K562 (cell line): Measurements from ENCODE around the gene IMPA2. TPM values are rescaled to one million over a fixed set of nuclear protein-coding genes. Genes with fewer than 3 reads are reported as not detected.

Experiments
- ATAC-seq: fragments of 200-7000 bp; cut with Tn5 transposase; 3 replicates; pipeline ENCODE4 v1.9.1; 2020; ENCODE audit warnings: moderate library complexity
- BruUV-seq: library from RNA; stranded (reverse); fragments of 400-500 nt; replicated peaks from 2 replicates; lab custom pipeline; 2021; lab: Mats Ljungman, UMichigan
- CTCF ChIA-PET: fragments of 300-600 bp; formaldehyde crosslinking; extraction: SDS; loops from one replicate; lab custom pipeline; 2021; ENCODE audit warnings: low intra/inter-chr PET ratio; lab: Yijun Ruan, JAX
- POLR2A ChIA-PET: fragments of 300-600, 350-650 bp; sonication (Branson Sonifier 250); formaldehyde crosslinking; extraction: SDS; loops from one replicate; lab custom pipeline; 2021; ENCODE audit warnings: antibody characterized with exemption, inconsistent platforms; lab: Yijun Ruan, JAX
- DNase-seq, 4 experiments: peaks; one replicate each; pipeline versions ENCODE4 v3.0.0 to v3.0.0-alpha.2; 2011 to 2018; ENCODE audit warnings: low spot score in 3 of 4, mixed read lengths in 3 of 4; ENCODE audit errors: extremely low read depth in 1 of 4
- FAIRE-seq: peaks from 2 replicates; lab custom pipeline; 2011; peaks lifted over from hg19 to GRCh38; lab: Jason Lieb, UNC
- H2AFZ ChIP-seq: 2 replicates; pipeline ENCODE4 v1.6.0; 2011; ENCODE audit warnings: low read depth, low read length, control low read depth, inconsistent platforms
- H3K27ac ChIP-seq: fragments of 200-600 bp; 3 replicates; pipeline ENCODE4 v1.8.0; 2011; ENCODE audit warnings: low read depth, mild to moderate bottlenecking, control low read depth, inconsistent platforms, low read length, moderate library complexity, mixed read lengths; ENCODE audit errors: extremely low read depth
- H3K27me3 ChIP-seq, 2 experiments: fragments of 300-600 bp in 1 of 2; 2 replicates in 1 of 2; 3 replicates in 1 of 2; pipeline versions ENCODE4 v1.6.0 to v1.8.0; 2011; ENCODE audit warnings: inconsistent platforms in 2 of 2, low read length in 2 of 2, mild to moderate bottlenecking in 1 of 2, mixed read lengths in 1 of 2, moderate library complexity in 1 of 2; ENCODE audit not compliant: control insufficient read depth in 2 of 2, insufficient read depth in 2 of 2
- H3K36me3 ChIP-seq: fragments of 300-600 bp; 3 replicates; pipeline ENCODE4 v1.8.0; 2011; ENCODE audit warnings: mild to moderate bottlenecking, low read length, inconsistent platforms; ENCODE audit not compliant: control insufficient read depth, insufficient read depth
- H3K4me1 ChIP-seq, 2 experiments: fragments of 200-600 bp in 1 of 2; replicated peaks in 1 of 2; 2 replicates in 1 of 2; 3 replicates in 1 of 2; pipeline versions ENCODE4 v1.5.1 to v1.8.0; 2011; ENCODE audit warnings: inconsistent platforms in 2 of 2, low read length in 2 of 2, mild to moderate bottlenecking in 1 of 2, mixed read lengths in 1 of 2, moderate library complexity in 1 of 2; ENCODE audit not compliant: control insufficient read depth in 2 of 2, insufficient read depth in 2 of 2
- H3K4me2 ChIP-seq: 2 replicates; pipeline ENCODE4 v1.6.1; 2011; ENCODE audit warnings: low read length, control low read depth, inconsistent platforms, mixed read lengths; ENCODE audit not compliant: insufficient read depth
- H3K4me3 ChIP-seq: fragments of 200-600 bp; sonication (generic), shearing (Covaris generic); 2 replicates; pipeline ENCODE4 v1.5.1; 2016; ENCODE audit warnings: control low read depth, inconsistent platforms
- H3K79me2 ChIP-seq: fragments of 200-600 bp; 3 replicates; pipeline ENCODE4 v1.8.0; 2011; ENCODE audit warnings: low read length, inconsistent platforms; ENCODE audit not compliant: control insufficient read depth, insufficient read depth
- H3K9ac ChIP-seq, 2 experiments: 2 replicates each; pipeline versions ENCODE4 v1.6.0 to v1.6.1; 2011; ENCODE audit warnings: low read depth in 2 of 2, low read length in 2 of 2, control low read depth in 1 of 2, inconsistent platforms in 1 of 2, mild to moderate bottlenecking in 1 of 2, mixed read lengths in 1 of 2; ENCODE audit not compliant: insufficient read depth in 1 of 2
- H3K9me1 ChIP-seq: one replicate; pipeline ENCODE4 v1.6.0; 2011; ENCODE audit warnings: inconsistent platforms, mild to moderate bottlenecking, low read length, moderate library complexity; ENCODE audit not compliant: control insufficient read depth, insufficient read depth
- H3K9me3 ChIP-seq: replicated peaks from 2 replicates; pipeline ENCODE4 v1.5.1; 2011; ENCODE audit warnings: low read depth, low read length, inconsistent platforms; ENCODE audit not compliant: control insufficient read depth, insufficient read depth
- H4K20me1 ChIP-seq: replicated peaks from 2 replicates; pipeline ENCODE4 v1.6.1; 2011; ENCODE audit warnings: low read length, inconsistent platforms, mixed read lengths; ENCODE audit not compliant: control insufficient read depth, insufficient read depth
- ARID2 ChIP-seq: fragments of 450-650 bp; IDR thresholded peaks from 2 replicates; pipeline ENCODE4 v1.6.1; 2017; ENCODE audit warnings: antibody characterized with exemption, mild to moderate bottlenecking
- CSDE1 ChIP-seq, 2 experiments: fragments of 450-650 bp; IDR thresholded peaks; 2 replicates each; pipeline ENCODE4 v1.6.1; 2016; ENCODE audit warnings: mild to moderate bottlenecking in 1 of 2
- FOS ChIP-seq: IDR thresholded peaks from 3 replicates; pipeline ENCODE4 v1.6.1; 2011; ENCODE audit not compliant: insufficient read length; ENCODE audit errors: extremely low read depth
- IRF2 ChIP-seq: sonication (generic); formaldehyde crosslinking; IDR thresholded peaks from 2 replicates; pipeline ENCODE4 v1.8.1; 2022; ENCODE audit warnings: mild to moderate bottlenecking, missing genetic modification reagents
- KLF10 ChIP-seq: fragments of 250-450 bp; sonication (Bioruptor Pico); IDR thresholded peaks from 2 replicates; pipeline ENCODE4 v1.6.1; 2021; ENCODE audit warnings: matching md5 sums
- MYC ChIP-seq, 2 experiments: fragments of 250-450 bp in 1 of 2; sonication (Bioruptor Pico) in 1 of 2; IDR thresholded peaks; 2 replicates each; pipeline versions ENCODE4 v1.5.1 to v1.6.1; 2012 to 2021; ENCODE audit warnings: low read depth in 2 of 2, borderline replicate concordance in 1 of 2, improper control_type of control experiment in 1 of 2, low read length in 1 of 2, mild to moderate bottlenecking in 1 of 2, moderate library complexity in 1 of 2
- OTX1 ChIP-seq: fragments of 450-650 bp; formaldehyde crosslinking; IDR thresholded peaks from 2 replicates; pipeline ENCODE4 v1.4.0; 2022; ENCODE audit warnings: mild to moderate bottlenecking
- RAD21 ChIP-seq, 2 experiments: fragments of 250-450 bp in 1 of 2; fragments of 450-650 bp in 1 of 2; sonication (Bioruptor Pico) in 1 of 2; formaldehyde crosslinking in 1 of 2; IDR thresholded peaks in 1 of 2; conservative IDR thresholded peaks in 1 of 2; 2 replicates each; pipeline versions ENCODE4 v1.4.0 to v1.8.0; 2020 to 2022; ENCODE audit warnings: mild to moderate bottlenecking in 2 of 2, moderate library complexity in 1 of 2
- SMC3 ChIP-seq: conservative IDR thresholded peaks from 2 replicates; pipeline ENCODE4 v1.6.1; 2011; ENCODE audit warnings: low read depth, low read length, improper control_type of control experiment; ENCODE audit not compliant: insufficient read depth
- STAT5B ChIP-seq: fragments of 250-450 bp; sonication (Bioruptor Pico); IDR thresholded peaks from 2 replicates; pipeline ENCODE4 v1.8.0; 2021; ENCODE audit warnings: mild to moderate bottlenecking, inconsistent platforms
- TEAD4 ChIP-seq, 2 experiments: sonication (generic) in 1 of 2; formaldehyde crosslinking in 1 of 2; IDR thresholded peaks; 2 replicates each; pipeline versions ENCODE4 v1.6.1 to v1.8.0; 2012 to 2022; ENCODE audit warnings: borderline replicate concordance in 1 of 2, inconsistent platforms in 1 of 2, low read length in 1 of 2, mild to moderate bottlenecking in 1 of 2, missing genetic modification reagents in 1 of 2
- ZNF165 ChIP-seq: fragments of 250-450 bp; sonication (Bioruptor Pico); IDR thresholded peaks from 2 replicates; pipeline ENCODE4 v1.4.0; 2020; ENCODE audit warnings: borderline replicate concordance
- ZNF274 ChIP-seq: IDR thresholded peaks from 2 replicates; pipeline ENCODE4 v1.6.1; 2011; ENCODE audit warnings: low read depth, mild to moderate bottlenecking, low read length, moderate library complexity, borderline replicate concordance
- ZNF785 ChIP-seq: fragments of 250-450 bp; sonication (Bioruptor Pico); IDR thresholded peaks from 2 replicates; pipeline ENCODE4 v1.4.0; 2020; ENCODE audit warnings: mild to moderate bottlenecking
- WGBS: fragments of 100-300 bp; shearing (Covaris generic); methylation state at CpG from one replicate; pipeline ENCODE4 v1.1.6; 2016; ENCODE audit warnings: low coverage, mixed read lengths; ENCODE audit not compliant: insufficient coverage; ENCODE audit errors: missing lambda C conversion rate; 5-methylcytosine and 5-hydroxymethylcytosine counted together
- in situ Hi-C: fragments of 300-500 bp; cut with MboI; formaldehyde crosslinking; loops from 4 replicates; pipeline ENCODE4 v1.15.0; 2018; ENCODE audit warnings: inconsistent platforms, mixed read lengths
- intact Hi-C: fragments of 100-400 bp; cut with micrococcal nuclease; formaldehyde crosslinking; loops from 2 replicates; pipeline ENCODE4 v1.14.2; 2022
- polyA plus RNA-seq, 8 experiments: library from polyadenylated mRNA; depleted of rRNA in 4 of 8; stranded (reverse) in 5 of 8; unstranded in 3 of 8; fragments of >200 nt; fragmentation: Nextera tagmentation in 2 of 8; fragmentation: Illumina TruSeq in 1 of 8; extraction: Ambion mirVana in 2 of 8; extraction: Trizol in 1 of 8; gene quantifications; 2 replicates each; pipeline versions ENCODE4 v1.2.1 to v1.2.3, GENCODE V29; 2011 to 2014; ENCODE audit warnings: inconsistent platforms in 1 of 8, missing spikeins in 1 of 8
- total RNA-seq, 7 experiments: library from RNA; depleted of rRNA in 6 of 7; stranded (reverse); fragments of >200 nt in 6 of 7; fragmentation: Illumina TruSeq in 2 of 7; extraction: Trizol in 2 of 7; gene quantifications; 2 replicates each; pipeline versions ENCODE4 v1.2.1 to v1.2.3, GENCODE V29; 2011 to 2021; ENCODE audit warnings: low replicate concordance in 1 of 7
- TF ChIP-seq, protein P1 (sequence below): fragments of 250-450 bp; sonication (Bioruptor Pico); IDR thresholded peaks from 2 replicates; pipeline ENCODE4 v1.9.0; 2021; ENCODE audit warnings: mild to moderate bottlenecking, inconsistent platforms
- TF ChIP-seq, protein P2 (sequence below), 2 experiments: fragments of 450-650 bp in 1 of 2; IDR thresholded peaks; 2 replicates each; pipeline ENCODE4 v1.6.1; 2011 to 2017; ENCODE audit warnings: low read depth in 2 of 2, antibody characterized with exemption in 1 of 2, borderline replicate concordance in 1 of 2, low read length in 1 of 2, mild to moderate bottlenecking in 1 of 2, mixed read lengths in 1 of 2; ENCODE audit not compliant: control insufficient read depth in 1 of 2

IMPA2 gene
- total and polyA plus RNA-seq, 9 of the 15 experiments (the other 6 are each of a cell fraction or from before 2014, with no cell fraction given): 0.62 to 11.3 (median 5.7) TPM

DNA sequence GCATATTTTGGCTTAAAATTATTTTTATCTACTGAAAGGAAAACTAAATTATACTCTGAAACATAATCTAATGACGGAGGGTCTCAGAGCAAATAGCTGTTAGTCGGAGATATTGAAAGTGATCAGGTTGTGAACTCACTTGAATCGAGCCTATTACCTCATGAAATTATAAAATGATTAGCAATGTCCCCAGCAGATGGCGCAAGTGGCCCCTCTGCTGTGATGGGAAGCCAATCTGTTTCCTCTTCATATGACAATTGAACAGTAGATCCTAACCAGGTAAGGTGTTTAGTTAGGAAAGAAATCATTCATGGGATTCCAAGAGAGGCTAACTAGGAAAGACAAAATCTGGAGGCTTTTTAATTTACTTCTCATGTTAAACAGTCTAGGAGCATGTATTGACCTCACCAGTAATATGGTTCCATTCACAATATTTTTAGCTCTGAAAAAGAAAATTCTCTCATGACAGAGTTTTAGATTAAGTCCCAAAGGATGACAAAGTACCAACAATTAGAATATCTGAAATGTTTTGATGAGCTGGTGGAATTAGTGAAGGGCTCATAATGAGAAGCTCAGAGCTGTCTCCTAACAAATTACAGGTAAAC, 43.3 kb upstream of the IMPA2 start:
- Histone ChIP-seq H3K9me1 (no peaks in the 10 kb centered on the region), H3K9ac (no peak overlapping the region), H3K79me2 (no peaks in the 10 kb centered on the region), H3K4me1 (no peaks in the 10 kb centered on the region), H3K4me2 (no peak overlapping the region), H3K27me3 (peaks cover 0 to 6% of the 10 kb centered on the region in 2 experiments; a peak in 2 of 5 replicates), H3K4me3 (no peak overlapping the region), H3K36me3 (no peaks in the 10 kb centered on the region), H3K9me3 (no peaks in the 10 kb centered on the region), H2AFZ (no peak overlapping the region), H3K27ac (no peak overlapping the region), H4K20me1 (no peaks in the 10 kb centered on the region)
- DNase-seq (peak; percentile 61 to 82 (median 64)), FAIRE-seq (peak; percentile 89), ATAC-seq (peak; percentile 83)
- 0% methylated on average over 4 of the region's 4 CpGs for WGBS
- intact Hi-C loops (loop anchor here (1.0 kb wide), 1 partner anchor 57 kb away; no protein-coding TSS in a partner anchor), in situ Hi-C loops (loop anchor here (5.0 kb wide), 1 partner anchor 59 kb away; no protein-coding TSS in a partner anchor)
- no TSS peak for BruUV-seq
- ChIA-PET POLR2A (interaction anchor here (0.7 to 1.2 kb wide), 2 partner anchors 14 to 43 kb away, joined by 3 to 4 read pairs; no protein-coding TSS in a partner anchor), CTCF (interaction anchor here (0.7 to 2.9 kb wide), 6 partner anchors 54 to 138 kb away, joined by 3 to 30 read pairs (median 5); no protein-coding TSS in a partner anchor)
- TF ChIP-seq ZNF165 (CRISPR knock-in tag) (no peak), STAT5B (CRISPR knock-in tag) (no peak), MYC (IDR thresholded peaks at IDR 0.05; ENCODE audit: low read depth, low read length) (no peak), MYC (CRISPR knock-in tag; IDR thresholded peaks at IDR 0.05; ENCODE audit: borderline replicate concordance, low read depth) (no peak), KLF10 (CRISPR knock-in tag) (no peak), FOS (no peak), ARID2 (peak; percentile 85), SMC3 (peak; percentile 92), OTX1 (CRISPR knock-in tag) (no peak), ZNF274 (no peak), RAD21 (CRISPR knock-in tag; conservative IDR thresholded peaks at IDR 0.05 in 1 of 2, IDR thresholded peaks at IDR 0.05 in 1 of 2) (peak; percentile 81 to 96), ZNF785 (CRISPR knock-in tag) (no peak), CSDE1 (IDR thresholded peaks at IDR 0.05) (no peak), TEAD4 (IDR thresholded peaks at IDR 0.05; ENCODE audit: low read length) (no peak), TEAD4 (CRISPR knock-in tag; IDR thresholded peaks at IDR 0.05; ENCODE audit: borderline replicate concordance) (no peak), IRF2 (CRISPR knock-in tag) (no peak)
- TF ChIP-seq, protein P1, sequence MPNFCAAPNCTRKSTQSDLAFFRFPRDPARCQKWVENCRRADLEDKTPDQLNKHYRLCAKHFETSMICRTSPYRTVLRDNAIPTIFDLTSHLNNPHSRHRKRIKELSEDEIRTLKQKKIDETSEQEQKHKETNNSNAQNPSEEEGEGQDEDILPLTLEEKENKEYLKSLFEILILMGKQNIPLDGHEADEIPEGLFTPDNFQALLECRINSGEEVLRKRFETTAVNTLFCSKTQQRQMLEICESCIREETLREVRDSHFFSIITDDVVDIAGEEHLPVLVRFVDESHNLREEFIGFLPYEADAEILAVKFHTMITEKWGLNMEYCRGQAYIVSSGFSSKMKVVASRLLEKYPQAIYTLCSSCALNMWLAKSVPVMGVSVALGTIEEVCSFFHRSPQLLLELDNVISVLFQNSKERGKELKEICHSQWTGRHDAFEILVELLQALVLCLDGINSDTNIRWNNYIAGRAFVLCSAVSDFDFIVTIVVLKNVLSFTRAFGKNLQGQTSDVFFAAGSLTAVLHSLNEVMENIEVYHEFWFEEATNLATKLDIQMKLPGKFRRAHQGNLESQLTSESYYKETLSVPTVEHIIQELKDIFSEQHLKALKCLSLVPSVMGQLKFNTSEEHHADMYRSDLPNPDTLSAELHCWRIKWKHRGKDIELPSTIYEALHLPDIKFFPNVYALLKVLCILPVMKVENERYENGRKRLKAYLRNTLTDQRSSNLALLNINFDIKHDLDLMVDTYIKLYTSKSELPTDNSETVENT (CRISPR knock-in tag): no peak
- TF ChIP-seq, protein P2, sequence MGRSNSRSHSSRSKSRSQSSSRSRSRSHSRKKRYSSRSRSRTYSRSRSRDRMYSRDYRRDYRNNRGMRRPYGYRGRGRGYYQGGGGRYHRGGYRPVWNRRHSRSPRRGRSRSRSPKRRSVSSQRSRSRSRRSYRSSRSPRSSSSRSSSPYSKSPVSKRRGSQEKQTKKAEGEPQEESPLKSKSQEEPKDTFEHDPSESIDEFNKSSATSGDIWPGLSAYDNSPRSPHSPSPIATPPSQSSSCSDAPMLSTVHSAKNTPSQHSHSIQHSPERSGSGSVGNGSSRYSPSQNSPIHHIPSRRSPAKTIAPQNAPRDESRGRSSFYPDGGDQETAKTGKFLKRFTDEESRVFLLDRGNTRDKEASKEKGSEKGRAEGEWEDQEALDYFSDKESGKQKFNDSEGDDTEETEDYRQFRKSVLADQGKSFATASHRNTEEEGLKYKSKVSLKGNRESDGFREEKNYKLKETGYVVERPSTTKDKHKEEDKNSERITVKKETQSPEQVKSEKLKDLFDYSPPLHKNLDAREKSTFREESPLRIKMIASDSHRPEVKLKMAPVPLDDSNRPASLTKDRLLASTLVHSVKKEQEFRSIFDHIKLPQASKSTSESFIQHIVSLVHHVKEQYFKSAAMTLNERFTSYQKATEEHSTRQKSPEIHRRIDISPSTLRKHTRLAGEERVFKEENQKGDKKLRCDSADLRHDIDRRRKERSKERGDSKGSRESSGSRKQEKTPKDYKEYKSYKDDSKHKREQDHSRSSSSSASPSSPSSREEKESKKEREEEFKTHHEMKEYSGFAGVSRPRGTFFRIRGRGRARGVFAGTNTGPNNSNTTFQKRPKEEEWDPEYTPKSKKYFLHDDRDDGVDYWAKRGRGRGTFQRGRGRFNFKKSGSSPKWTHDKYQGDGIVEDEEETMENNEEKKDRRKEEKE (IDR thresholded peaks at IDR 0.05; ENCODE audit: borderline replicate concordance in 1 of 2, control insufficient read depth in 1 of 2, low read depth in 2 of 2, low read length in 1 of 2): no peak
